Osteoblast (primary cell): ENCODE results near the gene ARF3. TPM values are rescaled to one million over a fixed set of nuclear protein-coding genes. Genes with fewer than 3 reads are reported as not detected.

Experiments used
- DNase-seq: peaks from one replicate; pipeline ENCODE4 v3.0.0; 2011; ENCODE audit warnings: low spot score, mixed read lengths; ENCODE audit not compliant: insufficient read length; ENCODE audit errors: missing footprints
- H2AFZ ChIP-seq: 2 replicates; pipeline ENCODE4 v1.6.0; 2011; ENCODE audit warnings: mild to moderate bottlenecking, low read length
- H3K27ac ChIP-seq: 2 replicates; pipeline ENCODE4 v1.5.1; 2011; ENCODE audit warnings: mild to moderate bottlenecking, low read depth, low read length, moderate library complexity
- H3K27me3 ChIP-seq: 2 replicates; pipeline ENCODE4 v1.6.0; 2012; ENCODE audit warnings: mild to moderate bottlenecking, control low read depth, inconsistent platforms, low read length, moderate library complexity; ENCODE audit not compliant: insufficient read depth
- H3K36me3 ChIP-seq: 2 replicates; pipeline ENCODE4 v1.5.1; 2011; ENCODE audit warnings: mild to moderate bottlenecking, low read length, control low read depth, moderate library complexity; ENCODE audit not compliant: insufficient read depth
- H3K4me1 ChIP-seq: 2 replicates; pipeline ENCODE4 v1.5.1; 2011; ENCODE audit warnings: mild to moderate bottlenecking, low read length, control low read depth, moderate library complexity; ENCODE audit not compliant: insufficient read depth
- H3K4me2 ChIP-seq: 2 replicates; pipeline ENCODE4 v1.6.0; 2011; ENCODE audit warnings: mild to moderate bottlenecking, low read length; ENCODE audit not compliant: insufficient read depth
- H3K4me3 ChIP-seq: fragments of 200-600 bp; sonication (generic); 3 replicates; pipeline ENCODE4 v1.5.1; 2012; ENCODE audit warnings: mild to moderate bottlenecking, low read length, inconsistent platforms; ENCODE audit not compliant: insufficient read depth
- H3K79me2 ChIP-seq: 2 replicates; pipeline ENCODE4 v1.6.0; 2012; ENCODE audit warnings: mild to moderate bottlenecking, low read length, control low read depth, inconsistent platforms; ENCODE audit not compliant: insufficient read depth
- H3K9me3 ChIP-seq: 2 replicates; pipeline ENCODE4 v1.5.1; 2011; ENCODE audit warnings: low read depth, low read length, control low read depth
- H4K20me1 ChIP-seq: 2 replicates; pipeline ENCODE4 v1.6.0; 2012; ENCODE audit warnings: mild to moderate bottlenecking, low read length, control low read depth; ENCODE audit not compliant: insufficient read depth
- total RNA-seq: library from RNA; depleted of rRNA; stranded (reverse); fragments of >200 nt; gene quantifications from 2 replicates; pipeline ENCODE4 v1.2.3, GENCODE V29; 2012
- TF ChIP-seq, protein P1 (sequence below): IDR thresholded peaks from 2 replicates; pipeline ENCODE4 v1.5.1; 2011; ENCODE audit warnings: mild to moderate bottlenecking, low read depth, low read length, moderate library complexity; ENCODE audit errors: extremely low read depth

ARF3 gene
- total RNA-seq, 1 donor: 53.9 TPM

DNA sequence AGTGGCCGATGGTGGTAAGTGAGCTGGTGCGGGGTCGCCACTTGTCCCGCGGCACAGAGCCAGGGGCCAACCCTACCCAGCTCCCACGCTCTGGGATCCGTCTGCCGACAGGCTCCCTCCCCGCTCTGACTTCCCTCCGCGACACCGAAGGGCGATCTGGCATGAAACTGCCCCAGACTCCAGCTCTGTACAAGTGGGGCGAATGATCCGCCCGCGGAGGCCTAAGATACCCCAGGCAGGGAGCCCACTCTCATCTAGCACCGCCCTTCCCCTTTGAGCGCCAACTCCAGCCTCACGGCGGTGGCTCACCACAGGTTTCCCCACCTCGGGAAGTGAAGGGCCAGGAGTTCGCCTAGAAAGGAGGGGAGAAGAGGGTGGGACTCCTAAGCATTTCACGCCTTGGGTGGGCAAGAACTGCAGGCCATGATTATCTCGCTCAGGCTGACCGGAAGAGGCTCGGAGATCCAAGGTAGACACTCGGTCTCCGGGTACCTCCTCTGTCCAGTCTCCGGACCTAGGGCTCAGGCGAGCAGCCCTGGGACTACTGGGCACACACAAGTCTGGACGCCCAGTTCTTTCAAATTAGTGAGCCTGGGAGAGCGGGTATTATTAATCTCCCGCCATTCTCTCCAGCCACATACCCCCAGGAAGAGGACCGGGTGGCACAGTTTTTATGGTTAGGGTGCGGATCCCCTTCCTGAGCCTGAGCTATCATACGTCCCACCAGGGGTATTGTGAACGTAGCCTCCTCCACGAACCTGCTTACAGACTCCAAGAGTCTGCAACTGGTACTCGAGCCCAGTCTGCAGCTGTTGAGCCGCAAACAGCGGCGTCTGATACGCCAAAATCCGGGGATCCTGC, 21.7 kb upstream of the ARF3 start:
- TF ChIP-seq, protein P1, sequence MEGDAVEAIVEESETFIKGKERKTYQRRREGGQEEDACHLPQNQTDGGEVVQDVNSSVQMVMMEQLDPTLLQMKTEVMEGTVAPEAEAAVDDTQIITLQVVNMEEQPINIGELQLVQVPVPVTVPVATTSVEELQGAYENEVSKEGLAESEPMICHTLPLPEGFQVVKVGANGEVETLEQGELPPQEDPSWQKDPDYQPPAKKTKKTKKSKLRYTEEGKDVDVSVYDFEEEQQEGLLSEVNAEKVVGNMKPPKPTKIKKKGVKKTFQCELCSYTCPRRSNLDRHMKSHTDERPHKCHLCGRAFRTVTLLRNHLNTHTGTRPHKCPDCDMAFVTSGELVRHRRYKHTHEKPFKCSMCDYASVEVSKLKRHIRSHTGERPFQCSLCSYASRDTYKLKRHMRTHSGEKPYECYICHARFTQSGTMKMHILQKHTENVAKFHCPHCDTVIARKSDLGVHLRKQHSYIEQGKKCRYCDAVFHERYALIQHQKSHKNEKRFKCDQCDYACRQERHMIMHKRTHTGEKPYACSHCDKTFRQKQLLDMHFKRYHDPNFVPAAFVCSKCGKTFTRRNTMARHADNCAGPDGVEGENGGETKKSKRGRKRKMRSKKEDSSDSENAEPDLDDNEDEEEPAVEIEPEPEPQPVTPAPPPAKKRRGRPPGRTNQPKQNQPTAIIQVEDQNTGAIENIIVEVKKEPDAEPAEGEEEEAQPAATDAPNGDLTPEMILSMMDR: no peak
- peaks cover 56% of the 10 kb centered on the region for H3K27me3 ChIP-seq
- H3K36me3 ChIP-seq: no peaks in the 10 kb centered on the region
- no peaks in the 10 kb centered on the region for H3K9me3 ChIP-seq
- H3K4me2 ChIP-seq: peak overlapping the region; percentile 51
- no peaks in the 10 kb centered on the region for H3K79me2 ChIP-seq
- H4K20me1 ChIP-seq: no peaks in the 10 kb centered on the region
- peak overlapping the region; percentile 45 for H3K4me3 ChIP-seq
- peak overlapping the region; percentile 29 for H2AFZ ChIP-seq
- H3K27ac ChIP-seq: no peak overlapping the region
- DNase-seq: peak; percentile 89
- peaks cover 28% of the 10 kb centered on the region for H3K4me1 ChIP-seq

DNA sequence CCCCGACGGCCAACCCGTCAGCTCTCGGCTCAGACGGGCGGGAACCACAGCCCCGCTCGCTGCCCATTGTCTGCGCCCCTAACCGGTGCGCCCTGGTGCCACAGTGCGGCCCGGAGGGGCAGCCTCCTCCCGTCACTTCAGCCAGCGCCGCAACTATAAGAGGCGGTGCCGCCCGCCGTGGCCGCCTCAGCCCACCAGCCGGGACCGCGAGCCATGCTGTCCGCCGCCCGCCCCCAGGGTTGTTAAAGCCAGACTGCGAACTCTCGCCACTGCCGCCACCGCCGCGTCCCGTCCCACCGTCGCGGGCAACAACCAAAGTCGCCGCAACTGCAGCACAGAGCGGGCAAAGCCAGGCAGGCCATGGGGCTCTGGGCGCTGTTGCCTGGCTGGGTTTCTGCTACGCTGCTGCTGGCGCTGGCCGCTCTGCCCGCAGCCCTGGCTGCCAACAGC, 21.0 kb upstream of the ARF3 start, which contains the start of gene WNT1:
TSS of gene WNT1 (plus strand) at position 32 of the 450 bp plus-strand sequence. CDS start at position 361, 329 bp downstream.
- DNase-seq: peak; percentile 77
- peak within 1 kb of the TSS; percentile 47 for H3K4me2 ChIP-seq
- TF ChIP-seq, protein P1: no peak
- H3K9me3 ChIP-seq: no peaks in the 10 kb centered on the region
- H3K36me3 ChIP-seq: no peaks in the 10 kb centered on the region
- H2AFZ ChIP-seq: peak within 1 kb of the TSS; percentile 29
- peak within 1 kb of the TSS; percentile 45 for H3K4me3 ChIP-seq
- peaks cover 50% of the 10 kb centered on the region for H3K27me3 ChIP-seq
- peaks cover 33% of the 10 kb centered on the region for H3K4me1 ChIP-seq
- H3K79me2 ChIP-seq: no peaks in the 10 kb centered on the region
- peak within 1 kb of the TSS; percentile 1 for H3K27ac ChIP-seq
- H4K20me1 ChIP-seq: no peaks in the 10 kb centered on the region

DNA sequence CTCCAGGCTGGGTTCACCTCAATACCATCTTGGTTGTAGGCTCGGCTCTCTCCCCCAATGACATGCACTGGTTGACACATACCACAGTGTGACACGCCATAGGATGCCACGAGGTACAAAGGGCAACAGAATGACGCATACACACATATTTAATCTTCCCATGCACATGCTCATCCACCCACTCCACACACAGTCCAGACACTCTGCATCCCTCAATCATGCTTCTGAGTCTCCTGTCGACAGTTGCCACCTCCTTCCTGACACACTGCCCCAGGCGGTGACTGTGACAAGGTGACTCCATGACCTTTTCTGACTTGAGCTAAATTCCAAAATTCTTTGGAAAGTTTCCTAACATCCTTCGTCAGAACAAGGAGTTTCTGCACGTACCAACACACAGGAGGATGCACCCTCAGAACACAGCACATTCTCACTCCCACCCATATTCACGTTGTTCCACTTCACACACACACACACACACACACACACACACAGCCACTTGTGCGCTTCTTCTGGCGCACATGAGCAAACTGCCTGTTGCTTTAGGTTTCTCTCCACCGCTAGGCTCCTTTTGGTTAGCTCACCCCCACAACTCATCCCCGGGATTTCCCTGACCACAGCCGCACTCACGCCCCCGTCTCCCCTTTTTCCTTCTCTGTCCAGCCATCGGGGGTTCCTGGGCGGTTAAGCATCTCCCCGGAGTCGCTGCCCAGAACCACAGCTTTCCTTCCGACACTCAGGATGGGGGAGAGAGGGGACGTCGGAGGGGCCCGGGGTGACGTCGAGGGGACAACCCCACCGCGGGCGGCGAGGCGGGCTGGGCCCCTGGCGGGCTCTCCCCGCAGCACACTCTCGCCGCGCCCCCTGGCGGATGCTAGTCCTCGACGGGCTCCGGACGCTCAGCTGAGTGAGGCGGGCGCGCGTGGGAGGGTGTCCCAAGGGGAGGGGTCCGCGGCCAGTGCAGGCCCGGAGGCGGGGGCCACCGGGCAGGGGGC, 20.3 kb upstream of the ARF3 start:
- H3K9me3 ChIP-seq: no peaks in the 10 kb centered on the region
- H3K27ac ChIP-seq: peak overlapping the region; percentile 11
- peak overlapping the region; percentile 21 for H3K4me3 ChIP-seq
- peak overlapping the region; percentile 47 for H3K4me2 ChIP-seq
- H3K4me1 ChIP-seq: peaks cover 38% of the 10 kb centered on the region
- H3K79me2 ChIP-seq: no peaks in the 10 kb centered on the region
- peak; percentile 97 for DNase-seq
- peaks cover 4% of the 10 kb centered on the region for H4K20me1 ChIP-seq
- no peaks in the 10 kb centered on the region for H3K36me3 ChIP-seq
- TF ChIP-seq, protein P1: peak; percentile 50
- no peak overlapping the region for H2AFZ ChIP-seq
- peaks cover 45% of the 10 kb centered on the region for H3K27me3 ChIP-seq
